Testis (tissue), 3 donors: Measurements from ENCODE around the gene GNA12. TPM values are rescaled to one million over a fixed set of nuclear protein-coding genes. Genes with fewer than 3 reads are reported as not detected.

Experiments used
- DNase-seq: peaks from one replicate; pipeline ENCODE4 v3.0.0-alpha.2; 2019
- H3K27ac ChIP-seq, 2 donors: fragments of 200-600 bp; sonication (generic); one replicate each; pipeline ENCODE4 v1.5.1; 2019
- H3K27me3 ChIP-seq: fragments of 200-600 bp; sonication (generic); one replicate; pipeline ENCODE4 v1.5.1; 2019
- H3K36me3 ChIP-seq: fragments of 200-600 bp; sonication (generic); one replicate; pipeline ENCODE4 v1.5.1; 2017; ENCODE audit warnings: low read depth; ENCODE audit errors: missing control alignments
- H3K4me1 ChIP-seq: fragments of 200-600 bp; sonication (generic); one replicate; pipeline ENCODE4 v1.5.1; 2019
- H3K4me3 ChIP-seq, 2 donors: fragments of 200-600 bp; sonication (generic); one replicate each; pipeline ENCODE4 v1.5.1; 2017 to 2019
- H3K9me3 ChIP-seq: fragments of 200-600 bp; sonication (generic); one replicate; pipeline ENCODE4 v1.5.1; 2017
- CTCF ChIP-seq, 3 experiments: fragments of 450-650 bp in 2 of 3; fragments of 200-600 bp in 1 of 3; sonication (generic) in 1 of 3; IDR thresholded peaks; one replicate each; pipeline ENCODE4 v1.5.1; 2016 to 2019; ENCODE audit warnings: antibody characterized with exemption in 3 of 3, mild to moderate bottlenecking in 2 of 3, moderate library complexity in 1 of 3
- POLR2A ChIP-seq: fragments of 450-650 bp; IDR thresholded peaks from one replicate; pipeline ENCODE4 v1.6.1; 2017; ENCODE audit warnings: antibody characterized with exemption, mild to moderate bottlenecking, moderate library complexity
- WGBS, 2 donors: methylation state at CpG; one replicate each; pipeline ENCODE4 v1.1.5; 2018; 5-methylcytosine and 5-hydroxymethylcytosine counted together
- intact Hi-C: fragments of 100-400 bp; cut with DNase I; formaldehyde crosslinking; loops from one replicate; pipeline ENCODE4 v1.15.1; 2023; ENCODE audit warnings: low total_unique reads
- polyA plus RNA-seq: library from polyadenylated mRNA; stranded (reverse); fragments of 350-450 nt; fragmentation: Illumina TruSeq; extraction: RNeasy Lipid Tissue Mini Kit (QIAGEN cat#74804); gene quantifications from one replicate; pipeline ENCODE4 v1.2.3, GENCODE V29; 2014; ENCODE audit warnings: low read depth, low replicate concordance; ENCODE audit not compliant: insufficient read depth
- total RNA-seq, 2 donors: library from RNA; depleted of rRNA; stranded (reverse); fragments of >200 nt; gene quantifications; one replicate each; pipeline ENCODE4 v1.2.3, GENCODE V29; 2016

Gene GNA12
- total and polyA plus RNA-seq, 3 donors from 2014 or later: 50.0 to 69.6 (median 53.2) TPM

- no peak for DNase-seq
- peaks cover 23% of the 10 kb centered on the region for H3K4me1 ChIP-seq
- H3K27me3 ChIP-seq: no peaks in the 10 kb centered on the region
- no peak for TF ChIP-seq CTCF (IDR thresholded peaks at IDR 0.05)
- no peak for TF ChIP-seq POLR2A
- H3K36me3 ChIP-seq: no peaks in the 10 kb centered on the region
- intact Hi-C loops: no loop called here
- H3K27ac ChIP-seq: no peak overlapping the region
- no peak overlapping the region for H3K4me3 ChIP-seq
- H3K9me3 ChIP-seq: no peaks in the 10 kb centered on the region
- 93 to 96% methylated on average over 9 of the region's 9 CpGs for WGBS, 2 donors
Observed at GRCh38 chr7:2714636-2715035, 129.5 kb downstream of the GNA12 start.

GRCh38 chr7:2713978-2714377 is 130.1 kb downstream of the GNA12 start:
- H3K36me3 ChIP-seq: no peaks in the 10 kb centered on the region
- TF ChIP-seq POLR2A (no peak), CTCF (IDR thresholded peaks at IDR 0.05) (no peak)
- peaks cover 23% of the 10 kb centered on the region for H3K4me1 ChIP-seq
- intact Hi-C loops: no loop called here
- H3K9me3 ChIP-seq: no peaks in the 10 kb centered on the region
- no peak for DNase-seq
- 89 to 92% methylated on average over 12 of the region's 12 CpGs for WGBS, 2 donors
- no peak overlapping the region for H3K27ac ChIP-seq
- H3K4me3 ChIP-seq: no peak overlapping the region
- H3K27me3 ChIP-seq: no peaks in the 10 kb centered on the region

- H3K27me3 ChIP-seq: no peaks in the 10 kb centered on the region
- TF ChIP-seq CTCF (IDR thresholded peaks at IDR 0.05) (no peak), POLR2A (no peak)
- H3K27ac ChIP-seq: no peak overlapping the region
- H3K4me3 ChIP-seq: no peak overlapping the region
- DNase-seq: no peak
- no peaks in the 10 kb centered on the region for H3K36me3 ChIP-seq
- intact Hi-C loops: no loop called here
- peaks cover 23% of the 10 kb centered on the region for H3K4me1 ChIP-seq
- H3K9me3 ChIP-seq: no peaks in the 10 kb centered on the region
- 64 to 66% methylated on average over 12 to 13 of the region's 13 CpGs for WGBS, 2 donors
Observed at GRCh38 chr7:2713370-2713769, 130.7 kb downstream of the GNA12 start.

- DNase-seq: no peak
- Histone ChIP-seq H3K4me1 (peaks cover 14% of the 10 kb centered on the region), H3K36me3 (no peaks in the 10 kb centered on the region), H3K9me3 (no peaks in the 10 kb centered on the region), H3K27me3 (no peaks in the 10 kb centered on the region), H3K4me3 (no peak overlapping the region), H3K27ac (no peak overlapping the region)
- intact Hi-C loops: no loop called here
- 90 to 92% methylated on average over 7 to 13 of the region's 25 CpGs for WGBS, 2 donors
- TF ChIP-seq POLR2A (no peak), CTCF (IDR thresholded peaks at IDR 0.05) (no peak)
Observed at GRCh38 chr7:2711895-2712675, 132.0 kb downstream of the GNA12 start.
